RWPE1 (cell line): Measurements from ENCODE around the gene OVOL2.
A peak's percentile ranks its signal among the peaks of the same experiment; 100 is the strongest.

Source experiments
- CTCF ChIA-PET: fragments of 350-600 bp; sonication (Branson Sonifier 250); formaldehyde crosslinking; extraction: SDS; loops from one replicate; lab custom pipeline; 2021; lab: Yijun Ruan, JAX
- POLR2A ChIA-PET: fragments of 400-600 bp; formaldehyde crosslinking; extraction: SDS; loops from one replicate; lab custom pipeline; 2020; ENCODE audit warnings: antibody characterized with exemption; ENCODE audit not compliant: low non-redundant PET; lab: Yijun Ruan, JAX
- DNase-seq: peaks from one replicate; pipeline ENCODE4 v3.0.0; 2012; ENCODE audit warnings: low spot score
- H3K27ac ChIP-seq: fragments of 450-650 bp; 2 replicates; pipeline ENCODE4 v1.5.1; 2017
- TF ChIP-seq, protein P1 (sequence below): fragments of 450-650 bp; conservative IDR thresholded peaks from 2 replicates; pipeline ENCODE4 v1.5.1; 2017; ENCODE audit warnings: low read depth, mild to moderate bottlenecking

Gene OVOL2

DNA sequence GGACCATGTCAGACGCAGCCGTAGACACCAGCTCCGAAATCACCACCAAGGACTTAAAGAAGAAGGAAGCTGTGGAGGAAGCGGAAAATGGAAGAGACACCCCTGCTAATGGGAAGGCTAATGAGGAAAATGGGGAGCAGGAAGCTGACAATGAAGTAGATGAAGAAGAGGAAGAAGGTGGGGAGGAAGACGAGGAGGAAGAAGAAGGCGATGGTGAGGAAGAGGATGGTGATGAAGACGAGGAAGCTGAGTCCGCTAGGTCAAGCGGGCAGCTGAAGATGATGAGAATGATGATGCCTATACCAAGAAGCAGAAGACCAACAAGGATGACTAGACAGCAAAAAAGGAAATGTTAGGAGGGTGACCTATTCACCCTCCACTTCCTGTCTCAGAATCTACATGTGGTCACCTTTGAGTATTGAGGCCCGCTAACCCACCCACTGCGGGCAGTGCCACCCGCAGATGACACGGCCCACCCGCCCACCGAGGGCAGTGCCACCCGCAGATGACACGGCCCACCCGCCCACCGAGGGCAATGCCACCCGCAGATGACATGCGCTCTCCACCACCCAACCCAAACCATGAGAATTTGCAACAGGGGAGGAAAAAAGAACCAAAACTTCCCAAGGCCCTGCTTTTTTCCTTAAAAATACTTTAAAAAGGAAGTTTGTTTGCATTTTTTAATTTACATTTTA lies 45.6 kb downstream of the OVOL2 start:
- TF ChIP-seq, protein P1, sequence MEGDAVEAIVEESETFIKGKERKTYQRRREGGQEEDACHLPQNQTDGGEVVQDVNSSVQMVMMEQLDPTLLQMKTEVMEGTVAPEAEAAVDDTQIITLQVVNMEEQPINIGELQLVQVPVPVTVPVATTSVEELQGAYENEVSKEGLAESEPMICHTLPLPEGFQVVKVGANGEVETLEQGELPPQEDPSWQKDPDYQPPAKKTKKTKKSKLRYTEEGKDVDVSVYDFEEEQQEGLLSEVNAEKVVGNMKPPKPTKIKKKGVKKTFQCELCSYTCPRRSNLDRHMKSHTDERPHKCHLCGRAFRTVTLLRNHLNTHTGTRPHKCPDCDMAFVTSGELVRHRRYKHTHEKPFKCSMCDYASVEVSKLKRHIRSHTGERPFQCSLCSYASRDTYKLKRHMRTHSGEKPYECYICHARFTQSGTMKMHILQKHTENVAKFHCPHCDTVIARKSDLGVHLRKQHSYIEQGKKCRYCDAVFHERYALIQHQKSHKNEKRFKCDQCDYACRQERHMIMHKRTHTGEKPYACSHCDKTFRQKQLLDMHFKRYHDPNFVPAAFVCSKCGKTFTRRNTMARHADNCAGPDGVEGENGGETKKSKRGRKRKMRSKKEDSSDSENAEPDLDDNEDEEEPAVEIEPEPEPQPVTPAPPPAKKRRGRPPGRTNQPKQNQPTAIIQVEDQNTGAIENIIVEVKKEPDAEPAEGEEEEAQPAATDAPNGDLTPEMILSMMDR = no peak
- CTCF ChIA-PET = interaction anchor here (0.6 kb wide), 1 partner anchor 149 kb away, joined by 3 read pairs; no protein-coding TSS in a partner anchor
- POLR2A ChIA-PET = no interaction called here
- DNase-seq = no peak
- no peak overlapping the region for H3K27ac ChIP-seq

DNA sequence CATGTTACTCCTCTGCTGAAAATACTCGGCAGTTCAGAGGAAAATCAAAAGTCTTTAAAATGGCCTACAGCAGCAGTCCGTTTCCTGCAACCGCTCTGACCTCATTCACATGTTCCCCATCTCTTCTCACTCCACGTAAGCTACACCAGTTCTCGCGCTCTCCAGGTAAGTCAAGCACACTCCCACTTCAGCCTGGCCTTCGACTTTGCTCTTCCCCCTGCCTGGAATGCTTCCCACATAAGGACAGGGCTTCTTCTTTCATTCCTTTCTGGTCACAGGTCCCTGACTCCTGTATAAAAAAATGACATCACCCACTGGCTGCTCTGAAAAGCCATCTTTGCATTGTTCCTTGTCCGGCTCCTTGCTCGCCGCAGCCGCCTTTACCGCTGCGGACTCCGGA lies 46.2 kb downstream of the OVOL2 start:
- H3K27ac ChIP-seq = no peak overlapping the region
- no peak for DNase-seq
- TF ChIP-seq, protein P1 = no peak
- ChIA-PET CTCF (interaction anchor here (0.6 kb wide), 1 partner anchor 150 kb away, joined by 3 read pairs; no protein-coding TSS in a partner anchor), POLR2A (no interaction called here)

DNA sequence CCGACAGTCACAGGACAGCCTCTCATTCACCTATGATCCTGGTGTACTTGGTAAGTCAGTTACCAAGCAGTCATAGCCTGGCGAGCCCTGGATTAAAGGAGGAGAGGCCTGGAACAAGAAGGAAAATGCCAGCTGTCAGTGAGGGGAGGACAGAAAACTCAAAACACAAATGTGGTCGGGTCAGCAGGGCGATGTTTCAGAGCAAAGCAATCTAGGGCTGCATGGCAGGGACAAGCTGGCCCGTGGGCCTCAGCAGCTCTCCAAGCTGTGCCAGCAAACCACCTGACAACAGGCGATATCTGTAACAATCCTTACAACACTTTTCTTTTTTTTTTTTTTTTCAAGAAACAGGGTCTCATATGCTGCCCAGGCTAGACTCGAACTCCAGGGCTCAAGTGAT lies 48.6 kb downstream of the OVOL2 start:
- POLR2A ChIA-PET = no interaction called here
- no peak overlapping the region for H3K27ac ChIP-seq
- TF ChIP-seq, protein P1 = no peak
- CTCF ChIA-PET = interaction anchor here (0.6 kb wide), 1 partner anchor 128 kb away, joined by 3 read pairs; the partner anchor contains the start of genes KAT14 and PET117
- no peak for DNase-seq

DNA sequence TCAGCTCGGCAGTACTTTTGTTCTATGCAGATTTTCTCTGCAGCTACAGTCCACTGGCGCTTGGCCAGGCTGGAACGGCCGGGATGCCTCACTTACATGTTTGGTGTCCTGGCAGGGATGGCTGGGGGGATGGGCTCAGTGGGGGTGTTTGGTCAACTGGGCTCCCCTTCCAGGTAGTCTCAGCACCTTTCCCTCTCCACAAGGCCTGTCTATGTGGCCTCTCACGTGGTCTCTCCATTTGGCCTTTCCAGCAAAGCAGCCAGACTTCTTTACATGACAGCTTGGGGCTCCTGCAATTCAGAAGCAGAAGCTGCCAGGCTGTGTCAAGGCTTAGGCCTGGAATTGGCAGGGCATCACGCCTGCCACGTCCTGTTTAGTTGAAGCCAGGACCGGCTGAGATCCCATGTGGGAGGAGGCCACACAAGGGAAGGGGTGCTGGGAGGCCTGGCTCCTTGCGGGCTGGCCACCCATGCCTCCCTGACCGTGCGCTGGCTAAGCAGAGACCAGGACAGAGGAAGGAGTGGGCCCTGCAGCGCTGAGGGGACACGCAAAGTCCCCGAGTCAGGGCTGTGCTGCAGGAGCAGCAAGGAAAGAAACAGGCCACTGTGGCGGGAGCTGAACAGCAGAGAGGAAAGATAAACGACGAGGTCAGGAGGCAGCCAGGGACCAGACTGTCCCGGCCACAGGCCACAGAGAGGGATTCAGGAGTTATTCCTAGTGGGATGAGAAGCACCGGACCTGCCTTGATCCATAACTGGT lies 50.0 kb downstream of the OVOL2 start:
- peak overlapping the region; percentile 17 for H3K27ac ChIP-seq
- DNase-seq = no peak
- TF ChIP-seq, protein P1 = no peak
- CTCF ChIA-PET = no interaction called here
- POLR2A ChIA-PET = no interaction called here

DNA sequence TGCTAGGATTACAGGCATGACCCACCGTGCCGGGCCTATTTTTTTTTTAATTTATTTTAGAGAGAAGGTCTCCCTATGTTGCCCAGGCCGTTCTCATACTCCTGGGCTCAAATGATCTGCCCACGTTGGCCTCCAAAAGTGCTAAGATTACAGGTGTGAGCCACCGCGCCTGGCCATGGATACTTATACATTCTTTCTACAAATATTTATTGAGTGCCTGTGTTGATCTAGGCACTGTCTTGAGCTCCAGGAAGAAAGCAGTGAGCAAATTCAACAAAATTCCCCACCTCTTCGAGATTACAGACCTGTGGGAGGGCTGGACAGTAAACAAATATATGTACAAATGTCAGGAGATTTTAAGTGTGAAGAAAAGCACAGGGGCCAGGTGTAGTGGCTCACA lies 51.0 kb downstream of the OVOL2 start:
- DNase-seq = no peak
- TF ChIP-seq, protein P1 = no peak
- H3K27ac ChIP-seq = no peak overlapping the region
- ChIA-PET CTCF (interaction anchor here (0.7 kb wide), 1 partner anchor 375 kb away, joined by 3 read pairs; no protein-coding TSS in a partner anchor), POLR2A (no interaction called here)

DNA sequence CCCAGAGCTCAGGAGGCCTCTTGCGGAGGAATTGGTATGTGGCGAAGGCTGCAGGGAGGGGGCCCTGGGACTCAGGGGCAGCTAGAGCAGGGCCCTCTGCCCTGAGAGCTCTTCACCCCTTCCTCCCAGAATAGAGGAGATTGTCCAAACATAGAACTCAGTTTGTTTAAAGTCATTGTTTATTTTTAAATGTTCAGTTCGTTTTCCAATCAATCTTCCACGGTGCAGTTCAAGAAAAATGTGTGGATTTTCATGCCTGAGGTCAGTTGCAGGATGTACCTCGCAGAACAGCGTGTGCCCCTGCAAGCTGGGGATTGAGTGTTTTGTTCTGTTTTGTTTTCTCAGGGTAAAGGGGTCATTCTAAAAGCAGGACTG lies 51.7 kb downstream of the OVOL2 start:
- TF ChIP-seq, protein P1 = no peak
- no peak for DNase-seq
- POLR2A ChIA-PET = no interaction called here

More for the DNA sequence above, 51.7 kb downstream of the OVOL2 start:
- no peak overlapping the region for H3K27ac ChIP-seq
- CTCF ChIA-PET = no interaction called here
